Measurements from ENCODE around the gene TUBB2B.
"Not testable (repeated sequence)": the region's sequence is repeated elsewhere in the genome, so short reads cannot be mapped to it uniquely, and the experiment has no call there.

Gene TUBB2B

GRCh38 chr6:3209114-3210023 lies 18.1 kb downstream of the TUBB2B start:
- no peak for FAIRE-seq

GRCh38 chr6:3208775-3209113 lies 18.7 kb downstream of the TUBB2B start:
- FAIRE-seq, result no peak

- no peak for FAIRE-seq
These were observed 19.2 kb downstream of the TUBB2B start for GRCh38 chr6:3208098-3208774.

GRCh38 chr6:3206339-3207015 lies 21.0 kb downstream of the TUBB2B start:
- FAIRE-seq, result no peak

GRCh38 chr6:3205913-3206312 lies 21.5 kb downstream of the TUBB2B start:
- no peak for FAIRE-seq

GRCh38 chr6:3204921-3205320 lies 22.5 kb downstream of the TUBB2B start:
- no peak for FAIRE-seq

GRCh38 chr6:3202999-3203696 lies 24.3 kb downstream of the TUBB2B start:
- no peak for FAIRE-seq

- FAIRE-seq, result no peak
These were observed 26.1 kb downstream of the TUBB2B start for GRCh38 chr6:3201388-3201787.

- no peak for FAIRE-seq
These were observed 26.8 kb downstream of the TUBB2B start for GRCh38 chr6:3200682-3201081.

- FAIRE-seq, result no peak
These were observed 28.1 kb downstream of the TUBB2B start for GRCh38 chr6:3199382-3199781.

- not testable (repeated sequence) for FAIRE-seq
These were observed 29.7 kb downstream of the TUBB2B start for GRCh38 chr6:3197734-3198133.

GRCh38 chr6:3196770-3197169 lies 30.7 kb downstream of the TUBB2B start:
- FAIRE-seq, result no peak

GRCh38 chr6:3195695-3196497 lies 31.6 kb downstream of the TUBB2B start:
- no peak for FAIRE-seq

GRCh38 chr6:3195420-3195694 lies 32.1 kb downstream of the TUBB2B start:
- FAIRE-seq, result no peak

- no peak for FAIRE-seq
These were observed 32.7 kb downstream of the TUBB2B start for GRCh38 chr6:3194535-3195419.

GRCh38 chr6:3193102-3193849 lies 34.2 kb downstream of the TUBB2B start:
- FAIRE-seq, result no peak

- no peak for FAIRE-seq
These were observed 36.7 kb downstream of the TUBB2B start for GRCh38 chr6:3190779-3191178.

GRCh38 chr6:3190056-3190455 lies 37.4 kb downstream of the TUBB2B start:
- FAIRE-seq, result no peak

GRCh38 chr6:3189192-3189591 lies 38.3 kb downstream of the TUBB2B start:
- FAIRE-seq, result not testable (repeated sequence)

- FAIRE-seq, result no peak
These were observed 39.2 kb downstream of the TUBB2B start for GRCh38 chr6:3188262-3188661.

- FAIRE-seq, result no peak
These were observed 40.5 kb downstream of the TUBB2B start for GRCh38 chr6:3186974-3187382.
